Esophagus (tissue), 2 donors: Measurements from ENCODE around the gene CLHC1. TPM values are rescaled to one million over a fixed set of nuclear protein-coding genes. Genes with fewer than 3 reads are reported as not detected.
"Not testable (repeated sequence)": the region's sequence is repeated elsewhere in the genome, so short reads cannot be mapped to it uniquely, and the experiment has no call there.

Source experiments
- H3K27ac ChIP-seq, 2 donors: one replicate each; pipeline ENCODE4 v1.5.1; 2013; ENCODE audit warnings: low read depth in 2 of 2, mild to moderate bottlenecking in 2 of 2, inconsistent platforms in 1 of 2, low read length in 1 of 2, moderate library complexity in 1 of 2
- H3K27me3 ChIP-seq, 2 donors: one replicate each; pipeline ENCODE4 v1.6.1; 2013; ENCODE audit warnings: low read length in 2 of 2, control low read depth in 1 of 2, mild to moderate bottlenecking in 1 of 2; ENCODE audit not compliant: insufficient read depth in 2 of 2, control insufficient read depth in 1 of 2
- H3K36me3 ChIP-seq, 2 donors: one replicate each; pipeline ENCODE4 v1.6.1; 2013; ENCODE audit warnings: low read length in 1 of 2; ENCODE audit not compliant: control insufficient read depth in 2 of 2, insufficient read depth in 2 of 2
- H3K4me1 ChIP-seq, 2 donors: one replicate each; pipeline ENCODE4 v1.6.1; 2013; ENCODE audit warnings: low read length in 1 of 2; ENCODE audit not compliant: control insufficient read depth in 2 of 2, insufficient read depth in 2 of 2
- H3K4me3 ChIP-seq, 2 donors: one replicate each; pipeline ENCODE4 v1.5.1; 2013; ENCODE audit warnings: low read length in 2 of 2, mild to moderate bottlenecking in 2 of 2, low read depth in 1 of 2, moderate library complexity in 1 of 2
- H3K9me3 ChIP-seq, 2 donors: one replicate each; pipeline ENCODE4 v1.6.1; 2013; ENCODE audit warnings: mild to moderate bottlenecking in 2 of 2, low read depth in 1 of 2, low read length in 1 of 2, moderate library complexity in 1 of 2; ENCODE audit not compliant: control insufficient read depth in 2 of 2, insufficient read depth in 1 of 2
- WGBS, 2 donors: extraction: QIAGEN DNeasy Blood & Tissue Kit; methylation state at CpG; one replicate each; pipeline ENCODE4 v1.1.7; 2013; 5-methylcytosine and 5-hydroxymethylcytosine counted together
- polyA plus RNA-seq, 2 donors: library from polyadenylated mRNA; stranded (reverse); fragments of 200-250 nt; gene quantifications; one replicate each; pipeline ENCODE4 v1.2.3, GENCODE V29; 2013
- donor health status: healthy with polysubstance abuse.
- donor health status: Bipolar disorder and iron deficiency.

The CLHC1 gene
- polyA plus RNA-seq = 10 to 100 TPM in 1 of 2 donors, 1 to 10 TPM in 1; 3.9 to 10.9 TPM

- peak within 1 kb of the TSS; percentile 68 to 87 for H3K4me3 ChIP-seq
- no peaks in the 10 kb centered on the region for H3K4me1 ChIP-seq
- WGBS, 2 donors = 0 to 1% methylated on average over 37 of the region's 37 CpGs
- peak within 1 kb of the TSS; percentile 85 to 92 for H3K27ac ChIP-seq
- H3K9me3 ChIP-seq = no peaks in the 10 kb centered on the region
- H3K36me3 ChIP-seq = peaks cover 2 to 9% of the 10 kb centered on the region in 2 donors
- H3K27me3 ChIP-seq = no peaks in the 10 kb centered on the region
Measured at GRCh38 chr2:55232084-55232862, at the start of gene CLHC1, which contains the start of gene RPS27A. TSS of gene CLHC1 (minus strand) at chr2:55232293. CDS start at chr2:55222411, 9,882 bp downstream. TSS of gene RPS27A (plus strand) at chr2:55232688. CDS start at chr2:55232825, 137 bp downstream.

GRCh38 chr2:55280851-55281546, 48.9 kb upstream of the CLHC1 start:
- WGBS, 2 donors = 50 to 65% methylated on average over 5 of the region's 5 CpGs
- H3K27me3 ChIP-seq, H3K4me1 ChIP-seq, H3K36me3 ChIP-seq, H3K9me3 ChIP-seq, H3K4me3 ChIP-seq: not testable (repeated sequence)
- peak overlapping the region; percentile 24 to 84 for H3K27ac ChIP-seq

GRCh38 chr2:55279859-55280424, 47.8 kb upstream of the CLHC1 start:
- not testable (repeated sequence) for H3K36me3 ChIP-seq, H3K27me3 ChIP-seq, H3K4me1 ChIP-seq, H3K27ac ChIP-seq, H3K4me3 ChIP-seq, H3K9me3 ChIP-seq
- WGBS, 2 donors = 72 to 76% methylated on average over 7 of the region's 7 CpGs

GRCh38 chr2:55279214-55279835, 47.2 kb upstream of the CLHC1 start:
- H3K27ac ChIP-seq, H3K27me3 ChIP-seq, H3K9me3 ChIP-seq, H3K36me3 ChIP-seq, H3K4me3 ChIP-seq, H3K4me1 ChIP-seq: not testable (repeated sequence)
- 67 to 68% methylated on average over 10 of the region's 10 CpGs for WGBS, 2 donors

DNA sequence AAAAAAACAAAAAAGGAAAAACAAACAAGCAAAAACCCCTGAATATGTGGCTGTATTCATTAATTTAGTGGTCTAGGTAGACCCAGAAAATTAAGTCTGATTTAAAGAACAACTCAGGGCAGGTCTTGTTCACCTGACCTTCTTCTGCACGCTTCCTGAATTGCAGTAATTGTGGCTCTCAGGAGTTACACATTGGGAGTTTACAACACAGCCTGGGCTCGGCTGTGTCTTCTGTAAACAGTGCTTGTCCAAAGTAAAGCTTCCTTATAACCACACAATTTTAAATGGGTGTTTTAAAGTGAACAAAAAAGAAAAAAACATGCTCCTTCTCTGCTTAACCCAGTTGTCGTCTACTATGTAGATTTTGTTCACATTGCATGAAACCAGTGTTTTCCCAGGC, 45.2 kb upstream of the CLHC1 start:
- H3K9me3 ChIP-seq = no peaks in the 10 kb centered on the region
- H3K4me3 ChIP-seq = no peak overlapping the region
- H3K27me3 ChIP-seq = no peaks in the 10 kb centered on the region
- H3K36me3 ChIP-seq = no peaks in the 10 kb centered on the region
- H3K27ac ChIP-seq = no peak overlapping the region
- H3K4me1 ChIP-seq = no peaks in the 10 kb centered on the region
- WGBS, 2 donors = 75 to 79% methylated on average over 3 of the region's 3 CpGs

GRCh38 chr2:55274346-55274745, 42.3 kb upstream of the CLHC1 start:
- not testable (repeated sequence) for H3K27ac ChIP-seq, H3K36me3 ChIP-seq, H3K4me3 ChIP-seq, H3K27me3 ChIP-seq, H3K4me1 ChIP-seq, H3K9me3 ChIP-seq
- 91 to 95% methylated on average over 2 of the region's 2 CpGs for WGBS, 2 donors

- H3K27me3 ChIP-seq = no peaks in the 10 kb centered on the region
- no peaks in the 10 kb centered on the region for H3K4me1 ChIP-seq
- H3K9me3 ChIP-seq = no peaks in the 10 kb centered on the region
- WGBS, 2 donors = 27 to 28% methylated on average over 7 of the region's 7 CpGs
- H3K27ac ChIP-seq = peak overlapping the region; percentile 28 to 68
- H3K4me3 ChIP-seq = peak overlapping the region; percentile 44 to 75
- H3K36me3 ChIP-seq = peaks cover 0 to 2% of the 10 kb centered on the region in 2 donors
Measured at GRCh38 chr2:55269645-55269990, 37.5 kb upstream of the CLHC1 start.

DNA sequence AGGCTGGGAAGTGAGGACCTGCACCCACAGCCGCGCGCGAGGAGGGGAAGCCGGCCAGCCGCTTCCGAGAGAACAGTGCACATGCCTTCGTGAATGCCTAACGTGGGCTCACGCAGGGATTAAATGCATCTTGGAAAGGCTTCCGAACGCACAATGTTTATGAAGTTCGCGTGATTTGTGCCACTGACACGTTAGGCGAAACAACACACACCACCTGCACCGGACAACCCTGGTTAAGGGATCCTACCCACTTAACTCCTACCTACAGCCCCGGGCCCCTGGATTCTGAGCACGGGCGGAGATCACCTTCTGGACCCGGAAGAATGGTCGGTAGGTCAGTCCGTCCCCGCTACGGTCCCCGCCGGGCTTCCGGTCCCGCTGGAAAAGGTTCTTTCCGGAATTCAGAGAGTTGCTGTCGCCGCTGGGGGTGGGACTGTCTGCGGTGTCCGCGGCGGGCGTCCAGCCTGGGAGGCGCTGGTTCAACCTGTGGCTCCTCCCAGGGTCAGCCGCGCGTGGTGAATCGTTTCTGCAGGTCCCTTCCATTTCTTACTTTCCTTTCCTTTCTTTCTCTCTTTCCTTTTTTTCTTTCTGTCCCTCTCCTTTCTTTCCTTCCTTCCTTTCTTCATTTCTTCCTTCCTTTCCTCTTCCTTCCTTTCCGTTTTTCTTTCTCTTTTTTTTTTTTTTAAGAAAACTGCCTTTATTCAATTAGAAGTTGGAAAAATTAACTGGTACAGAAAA, 37.0 kb upstream of the CLHC1 start, which contains the start of gene MTIF2:
Gene MTIF2 (minus strand): TSS at position 325 of the 738 bp plus-strand sequence. CDS start 5,373 bp downstream, outside the sequence.
- Histone ChIP-seq H3K27ac (peak within 1 kb of the TSS; percentile 90 to 94), H3K36me3 (peaks cover 0 to 2% of the 10 kb centered on the region in 2 donors), H3K27me3 (no peaks in the 10 kb centered on the region), H3K9me3 (no peaks in the 10 kb centered on the region), H3K4me3 (peak within 1 kb of the TSS; percentile 75 to 89), H3K4me1 (no peaks in the 10 kb centered on the region)
- 0% methylated on average over 43 of the region's 43 CpGs for WGBS, 2 donors
